Measurements from ENCODE around the gene C1orf74.
A peak's percentile ranks its signal among the peaks of the same experiment; 100 is the strongest.

The C1orf74 gene

DNA sequence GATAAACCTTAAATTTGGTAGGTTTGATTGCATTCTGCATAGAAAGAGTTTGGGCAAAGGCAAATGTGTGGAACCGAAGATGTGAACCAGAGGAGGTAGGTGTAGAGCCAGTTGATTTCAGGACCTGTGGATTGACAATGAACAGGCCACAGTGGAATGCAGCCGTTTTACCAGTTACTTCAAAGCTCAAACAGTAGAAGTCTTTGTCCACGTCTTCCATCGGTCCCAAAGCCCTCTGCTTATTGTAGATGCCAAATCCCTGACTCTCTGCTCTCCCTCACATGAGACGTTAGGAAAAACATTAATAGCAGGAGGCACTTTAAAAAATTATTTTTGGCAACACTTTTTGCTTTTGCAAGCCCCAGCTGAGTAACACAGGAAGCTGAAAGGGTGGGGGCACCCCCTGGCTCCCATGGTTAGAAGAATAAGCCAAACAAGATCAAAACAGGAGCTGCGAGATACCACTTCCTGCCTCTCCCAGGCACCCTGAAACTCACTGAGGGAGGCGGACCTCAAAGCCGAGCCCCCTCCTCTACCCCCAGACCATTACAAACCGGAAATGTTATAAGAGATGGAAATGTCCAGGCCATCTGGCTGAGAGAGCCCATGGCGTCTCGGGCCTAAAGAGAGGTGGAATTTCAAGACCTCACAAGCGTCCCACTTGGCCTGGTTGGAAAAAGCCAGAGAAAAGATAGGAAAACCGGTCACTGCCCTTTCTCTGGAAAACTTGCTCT, 15.0 kb downstream of the C1orf74 start:
- DNase-seq: peak; percentile 64

DNA sequence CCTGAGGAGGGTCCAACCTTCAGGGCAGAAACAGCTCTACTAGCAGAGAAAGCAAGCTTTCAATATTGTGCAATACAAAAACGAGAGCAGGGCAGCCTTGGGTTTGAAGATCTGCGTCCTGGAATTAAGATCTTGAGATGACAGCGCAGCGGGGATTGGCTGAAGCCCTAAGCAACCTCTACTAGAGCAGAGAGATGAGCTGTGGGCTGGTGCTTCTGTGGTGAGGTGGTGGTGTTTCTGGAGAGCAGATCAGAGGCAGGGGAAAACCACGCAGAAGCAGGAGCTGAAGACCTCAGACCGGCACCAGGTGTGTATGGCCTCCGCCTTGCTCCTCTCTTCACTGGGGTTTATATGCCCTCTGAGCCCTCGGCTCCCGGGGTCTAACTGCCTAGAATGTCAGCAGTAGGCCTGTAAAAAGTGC, 16.0 kb downstream of the C1orf74 start:
- DNase-seq: no peak

DNA sequence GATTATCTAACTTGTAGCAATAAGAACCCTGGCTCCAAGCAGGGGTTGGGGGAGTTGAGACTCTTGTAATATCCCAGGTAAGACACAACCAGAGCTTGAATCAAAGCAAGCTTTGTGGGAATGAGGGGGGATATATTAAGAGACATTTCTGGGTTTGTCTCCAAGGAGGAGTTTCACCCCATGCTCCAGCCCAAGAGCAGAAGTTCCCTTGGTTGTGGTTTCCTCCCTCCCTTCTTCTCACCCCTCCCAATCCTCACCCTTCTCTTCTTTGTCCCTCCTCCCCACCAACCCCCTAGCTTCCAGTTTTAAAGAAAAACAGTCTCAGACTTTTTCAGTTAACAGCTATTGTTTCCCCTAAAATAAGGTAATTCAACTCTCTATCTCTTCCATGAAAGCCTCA, 16.7 kb downstream of the C1orf74 start:
- no peak for DNase-seq

DNA sequence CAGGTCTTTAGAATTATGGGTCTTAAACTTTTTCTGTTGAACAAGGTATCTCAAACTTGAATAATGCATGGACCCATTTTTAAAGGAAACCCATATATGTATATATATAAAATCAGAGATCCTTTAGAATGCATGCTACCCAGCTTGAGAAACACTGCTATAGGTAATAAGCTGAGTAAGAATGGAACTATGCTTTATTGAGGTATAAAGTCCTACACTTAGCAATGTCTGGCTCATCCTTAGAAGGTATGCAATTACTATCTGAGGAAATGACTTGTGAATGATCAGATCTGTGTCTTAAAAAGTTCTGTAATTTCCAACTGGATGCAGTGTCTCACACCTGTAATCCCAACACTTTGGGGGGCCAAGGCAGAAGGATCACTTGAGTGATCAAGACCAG, 17.3 kb downstream of the C1orf74 start:
- no peak for DNase-seq

DNA sequence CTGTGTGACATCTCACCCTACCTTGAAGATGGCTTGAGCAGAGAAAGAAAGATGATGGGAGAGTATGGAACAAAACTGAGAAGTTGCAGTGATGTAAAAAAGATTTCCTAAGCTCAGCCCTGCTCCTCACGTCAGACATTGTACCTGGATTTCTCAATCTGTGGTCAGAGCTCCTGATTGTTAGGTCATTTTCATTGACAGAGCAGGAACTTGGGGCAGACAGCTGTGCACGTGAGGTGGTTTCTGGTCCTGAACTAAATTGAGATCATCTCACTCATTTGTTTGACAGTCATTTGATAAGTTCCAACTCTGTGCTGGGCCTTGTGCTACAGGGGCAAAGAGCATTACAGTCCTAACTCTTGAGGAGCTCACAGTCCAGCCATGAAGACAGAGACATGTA, 18.3 kb downstream of the C1orf74 start:
- no peak for DNase-seq

DNA sequence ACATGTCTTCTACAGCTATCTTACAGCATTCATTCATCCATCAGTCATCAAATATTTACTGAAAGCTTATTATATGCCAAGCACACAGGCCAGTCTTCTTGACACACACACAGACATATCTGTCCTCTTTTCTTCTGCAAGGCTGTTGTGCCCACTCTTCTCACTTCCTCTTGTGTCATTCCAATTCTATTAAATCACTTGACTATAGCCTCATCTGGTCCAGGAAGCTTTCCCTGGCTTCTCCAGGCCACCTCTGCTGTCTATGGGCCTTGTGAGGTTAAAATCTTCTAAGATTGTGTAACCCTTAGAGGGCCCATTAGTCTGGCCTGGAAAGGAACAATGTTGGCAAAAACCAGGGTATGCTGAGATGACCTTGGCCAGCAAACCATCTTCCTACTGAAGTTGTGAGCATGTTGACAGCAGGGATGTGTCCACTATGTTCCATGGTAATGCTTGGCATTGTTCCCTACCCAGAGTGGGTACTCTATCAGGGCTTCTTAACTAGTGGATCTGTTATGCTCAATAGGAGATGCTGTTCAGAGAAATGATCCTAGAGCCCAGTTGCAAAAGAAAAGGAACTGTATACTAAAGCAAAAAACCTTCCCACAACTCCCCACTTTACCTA, 23.2 kb downstream of the C1orf74 start:
- DNase-seq: no peak

DNA sequence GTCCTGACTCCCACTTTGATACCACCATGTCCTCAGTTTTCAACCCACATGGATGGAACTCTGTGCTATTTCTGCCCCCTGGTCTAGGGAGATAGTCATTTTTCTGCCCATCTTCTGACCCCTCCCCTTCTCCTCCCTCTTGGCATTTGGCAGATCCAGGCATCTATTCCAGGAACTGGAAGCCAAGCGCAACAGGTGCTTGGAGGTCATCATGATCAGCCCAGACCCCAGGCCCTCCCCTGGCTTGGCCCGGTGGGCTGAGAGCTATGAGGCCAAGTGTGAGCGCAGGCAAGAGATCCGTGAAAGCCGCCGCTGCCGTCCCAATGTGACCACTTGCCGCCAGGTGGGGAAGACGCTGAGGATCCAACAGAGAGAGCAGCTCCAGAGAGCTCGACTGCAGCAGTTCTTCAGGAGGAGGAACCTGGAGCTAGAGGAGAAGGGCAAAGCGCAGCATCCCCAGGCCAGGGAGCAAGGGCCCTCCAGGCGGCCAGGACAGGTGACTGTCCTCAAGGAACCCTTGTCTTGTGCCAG, 24.5 kb downstream of the C1orf74 start:
- DNase-seq: no peak

DNA sequence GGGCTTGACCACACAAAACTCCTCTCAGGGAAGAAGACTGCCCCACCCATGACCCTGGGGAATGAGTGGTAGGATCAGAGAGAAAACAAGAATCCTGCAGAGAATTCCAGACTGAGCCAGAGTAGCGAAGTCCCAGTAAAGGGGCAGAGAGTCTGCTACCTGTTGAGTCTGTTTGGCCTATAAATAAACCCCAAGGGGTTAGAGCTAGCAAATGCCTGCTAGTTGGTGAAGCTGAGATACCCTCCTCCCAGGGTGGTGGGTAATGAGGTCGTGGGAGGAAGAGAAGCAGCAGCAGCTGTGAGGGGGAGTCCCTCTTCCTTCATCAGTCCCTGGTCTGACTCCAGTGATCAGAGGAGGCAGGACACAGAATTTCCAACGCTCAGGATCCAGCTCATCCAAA, 26.0 kb downstream of the C1orf74 start:
- no peak for DNase-seq

DNA sequence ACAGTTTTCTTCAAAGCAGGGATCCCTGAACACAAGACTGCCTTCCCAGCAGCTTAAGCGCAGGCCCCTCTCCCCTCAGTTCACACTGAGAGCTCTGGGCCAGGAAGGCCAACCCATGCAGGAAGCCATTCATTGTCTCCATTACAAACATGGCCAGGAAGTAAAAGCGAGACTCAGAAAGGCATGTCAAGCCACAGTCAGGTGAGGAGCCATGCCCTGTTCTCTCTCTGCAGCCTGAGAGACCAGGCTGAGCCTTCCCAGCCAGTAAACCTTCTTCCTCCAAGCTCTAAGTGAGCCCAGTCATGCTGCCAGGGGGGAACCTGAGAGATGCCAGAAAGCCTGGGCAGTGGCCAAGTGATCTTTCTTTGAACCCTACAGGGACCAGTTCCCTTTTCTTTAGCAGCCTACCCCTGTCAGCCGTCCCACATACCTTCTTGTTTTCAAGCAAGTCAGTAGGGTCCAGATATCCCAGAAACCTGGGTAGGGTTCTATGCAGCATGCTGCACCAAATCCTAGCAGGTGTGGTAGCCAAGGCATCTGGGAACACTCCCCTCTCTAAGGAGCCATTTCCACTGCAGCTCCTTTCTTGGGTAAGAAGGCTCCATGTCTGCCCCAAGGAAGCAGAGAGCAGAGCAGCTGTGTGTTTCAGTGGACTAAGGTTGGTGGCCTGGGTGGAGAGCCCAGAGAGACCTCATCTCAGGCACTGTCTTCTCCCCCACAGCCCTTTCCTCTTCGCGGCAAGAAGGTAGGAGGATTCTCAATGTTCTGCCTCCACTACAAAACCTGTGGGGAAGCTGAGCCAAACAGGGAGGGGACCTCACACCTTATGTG, 27.5 kb downstream of the C1orf74 start:
- peak; percentile 94 for DNase-seq

DNA sequence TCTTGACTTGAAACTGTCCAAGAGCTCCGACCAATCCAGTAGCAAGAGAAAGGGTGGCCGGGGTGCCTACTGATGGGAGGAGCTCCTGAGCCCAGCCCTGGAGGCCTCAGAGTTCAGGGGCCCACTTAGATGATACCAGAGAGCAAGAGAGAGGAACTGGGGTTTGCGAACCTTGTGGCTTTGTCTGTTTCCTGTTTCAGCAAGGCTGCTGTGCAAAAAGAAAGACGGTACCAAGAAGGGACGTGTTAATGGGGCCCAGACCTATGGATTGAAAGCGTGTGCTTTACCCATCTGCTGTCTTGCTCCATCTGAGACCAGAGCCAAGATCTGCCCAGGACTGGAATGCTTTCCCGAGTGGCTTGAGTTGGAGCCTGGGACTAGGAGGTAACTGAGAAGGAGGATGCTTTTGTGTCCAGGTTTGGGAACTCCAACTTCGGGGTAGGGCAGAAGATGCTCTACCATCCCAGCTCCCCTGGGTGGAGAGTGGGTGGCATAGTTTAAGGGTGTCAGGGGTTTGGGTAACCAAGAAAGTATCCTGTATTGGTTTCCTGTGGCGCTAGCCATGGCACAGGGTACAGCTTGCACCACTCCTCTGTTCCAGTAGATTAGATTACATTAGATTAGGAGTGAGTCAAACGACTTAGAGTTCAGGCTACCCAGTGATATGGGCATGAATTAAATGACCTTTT, 28.3 kb downstream of the C1orf74 start, which contains the start of gene TRAF3IP3:
Gene TRAF3IP3, plus strand, starts transcription at position 128 of the 689 bp plus-strand sequence. CDS start 3,987 bp downstream, outside the sequence.
- peak; percentile 91 for DNase-seq

DNA sequence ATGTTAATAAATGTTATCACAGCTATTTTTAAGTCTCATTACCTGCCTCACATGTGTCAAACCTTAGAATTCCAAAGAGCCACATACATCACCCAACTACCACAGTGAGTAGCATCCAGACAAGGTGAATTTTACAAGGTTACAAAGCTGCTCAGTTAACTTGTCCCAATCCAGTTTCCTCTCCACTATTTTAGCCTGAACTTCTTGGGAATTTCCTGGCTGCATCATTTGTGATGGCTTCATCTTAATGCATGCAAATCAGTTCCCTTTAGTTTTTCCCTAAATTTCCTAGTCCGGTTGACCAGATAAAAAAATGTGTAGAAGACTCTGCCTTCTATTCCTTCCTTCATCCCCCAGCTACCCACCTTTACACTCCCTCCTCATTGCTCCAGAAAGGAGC, 29.1 kb downstream of the C1orf74 start:
- DNase-seq: no peak

DNA sequence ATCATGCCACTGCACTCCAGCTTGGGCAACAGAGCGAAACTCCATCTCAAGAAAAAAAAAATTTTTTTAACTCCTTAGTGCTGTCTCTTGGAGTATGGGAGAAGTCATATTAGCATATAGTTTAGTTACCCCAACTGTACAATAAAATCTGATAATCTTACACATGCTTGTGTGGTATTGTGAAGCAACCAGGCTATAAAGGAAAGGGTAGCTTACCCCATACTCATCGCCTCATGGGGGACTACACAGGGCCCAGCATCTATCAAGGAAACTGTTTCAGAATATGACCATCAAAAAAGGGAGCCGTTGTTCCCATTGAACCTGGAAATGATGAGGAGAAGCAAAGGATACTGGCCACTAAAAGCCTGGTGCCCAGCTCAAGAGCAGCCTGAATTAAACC, 31.5 kb downstream of the C1orf74 start:
- no peak for DNase-seq

DNA sequence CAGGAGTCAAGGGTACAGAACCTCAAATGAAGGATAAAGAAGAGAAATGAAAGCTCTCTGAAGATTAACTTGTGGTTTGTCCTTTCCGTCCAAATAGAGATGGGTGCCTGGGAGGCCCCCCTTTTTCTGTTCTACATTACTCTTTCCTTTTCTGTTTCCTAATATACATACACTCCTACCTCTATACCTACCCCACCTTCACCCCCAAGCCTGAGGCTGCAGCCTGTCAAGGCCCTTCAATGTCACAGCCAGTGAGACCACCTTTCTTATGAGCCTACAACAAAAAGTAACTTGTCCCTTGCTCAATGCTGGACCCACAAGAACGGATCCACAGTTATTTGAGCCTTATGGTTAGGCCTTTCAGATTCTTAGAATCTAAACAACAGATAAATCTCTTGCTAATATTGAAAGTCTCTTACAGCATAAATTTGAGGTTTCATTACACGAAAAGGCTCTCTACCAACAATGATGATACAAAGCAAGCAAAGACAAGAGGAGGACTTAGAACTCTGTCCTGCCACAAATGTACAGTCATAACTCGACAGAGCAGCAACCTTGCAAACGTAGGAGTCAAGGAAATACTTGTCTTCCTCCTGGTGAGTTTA, 32.6 kb downstream of the C1orf74 start:
- DNase-seq: no peak

DNA sequence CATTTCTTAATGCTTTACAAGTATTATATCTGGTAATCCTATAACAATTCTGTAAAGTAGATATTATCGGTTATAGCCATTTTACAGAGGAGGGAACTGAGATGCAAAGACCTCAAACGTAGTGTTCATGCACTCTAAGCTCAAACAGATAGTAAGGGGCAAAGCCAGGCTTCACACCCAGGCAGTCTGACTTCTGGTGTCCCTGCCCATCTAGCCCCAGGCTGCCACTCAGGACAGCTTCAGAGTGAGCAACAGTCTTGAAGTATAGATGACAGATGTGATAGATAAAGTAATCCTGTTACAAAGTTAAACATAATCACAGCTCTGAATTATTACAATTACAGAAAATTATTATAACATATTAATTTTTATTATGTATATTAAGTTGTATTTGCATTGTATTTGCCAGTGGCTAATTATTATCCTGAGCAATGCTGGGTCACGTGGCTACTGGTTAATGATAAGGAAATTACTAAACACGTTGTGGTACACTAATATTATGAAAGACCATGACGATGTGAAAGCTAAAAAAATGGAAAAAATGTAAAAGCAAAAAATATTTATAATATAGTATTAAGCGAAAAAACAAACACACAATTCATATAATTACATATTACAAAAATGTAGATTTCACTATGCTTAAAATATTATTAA, 34.6 kb downstream of the C1orf74 start:
- no peak for DNase-seq

DNA sequence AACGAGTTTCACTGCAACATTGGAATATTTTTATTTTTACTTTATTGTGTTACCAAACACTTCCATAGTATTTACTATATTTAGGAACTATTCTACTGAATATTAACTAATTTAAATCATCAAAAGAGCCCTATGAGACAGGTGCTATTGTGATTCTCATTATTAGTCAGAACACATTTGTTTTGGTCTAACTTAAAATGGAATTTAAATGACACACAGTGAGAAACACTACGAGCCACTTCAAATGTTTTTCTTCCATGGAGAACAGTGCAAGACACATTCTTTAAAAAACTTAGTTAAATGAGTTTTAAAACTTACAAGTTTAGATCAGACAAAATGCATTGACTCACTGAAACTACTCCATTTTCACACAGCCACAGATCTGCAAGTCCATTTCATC, 35.2 kb downstream of the C1orf74 start:
- no peak for DNase-seq

DNA sequence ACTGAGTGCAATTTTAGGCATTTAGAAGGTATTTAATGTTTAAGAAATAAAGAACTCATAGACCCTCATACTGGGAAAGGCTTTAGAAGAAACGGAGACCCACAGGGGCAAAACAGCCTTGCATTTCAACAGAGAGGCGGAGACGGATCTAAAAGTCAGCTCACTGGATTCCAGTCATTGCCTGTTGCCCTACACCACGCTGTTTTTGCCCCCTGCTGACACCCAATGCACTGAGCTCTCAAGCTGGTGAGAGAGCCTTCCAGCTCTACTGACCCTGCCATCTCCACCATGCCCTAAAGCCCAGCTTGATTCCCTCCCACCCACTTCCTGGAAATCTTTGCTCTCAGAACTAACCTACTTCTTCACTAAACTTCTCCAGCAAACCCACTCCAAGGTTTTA, 35.7 kb downstream of the C1orf74 start:
- no peak for DNase-seq

DNA sequence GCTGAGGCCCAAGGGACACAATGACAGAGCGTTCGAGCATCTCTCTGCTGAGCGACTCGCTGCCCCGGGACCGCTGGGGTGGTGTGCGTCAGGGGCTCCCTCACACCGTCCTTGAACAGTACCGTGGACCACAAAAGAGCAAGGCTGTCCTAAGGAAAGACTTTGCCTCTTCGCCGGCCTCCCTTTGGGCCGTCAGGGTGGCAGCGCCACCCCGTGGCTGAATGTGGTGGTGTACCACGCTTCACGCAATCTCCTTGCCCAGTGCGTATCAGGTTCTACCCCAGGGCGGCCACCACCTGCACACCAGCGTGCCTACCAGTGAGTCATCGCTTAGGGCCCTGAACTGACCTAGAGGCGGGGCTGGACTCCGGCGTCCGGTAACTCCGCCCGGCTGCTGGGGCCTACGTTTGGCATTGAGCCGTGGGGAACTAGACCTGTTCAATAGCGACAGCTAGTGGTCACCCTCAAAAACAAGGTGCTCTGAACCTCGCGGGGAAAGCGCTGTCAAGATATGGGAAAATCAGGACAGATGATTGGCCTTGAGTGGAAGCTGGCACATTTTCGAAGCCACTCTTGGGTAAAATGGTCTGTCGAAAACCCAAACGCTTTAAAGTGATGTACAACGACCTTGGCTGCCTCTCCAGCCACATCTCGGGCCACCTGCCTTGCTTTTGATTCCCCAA, 36.6 kb downstream of the C1orf74 start:
- DNase-seq: peak; percentile 98

DNA sequence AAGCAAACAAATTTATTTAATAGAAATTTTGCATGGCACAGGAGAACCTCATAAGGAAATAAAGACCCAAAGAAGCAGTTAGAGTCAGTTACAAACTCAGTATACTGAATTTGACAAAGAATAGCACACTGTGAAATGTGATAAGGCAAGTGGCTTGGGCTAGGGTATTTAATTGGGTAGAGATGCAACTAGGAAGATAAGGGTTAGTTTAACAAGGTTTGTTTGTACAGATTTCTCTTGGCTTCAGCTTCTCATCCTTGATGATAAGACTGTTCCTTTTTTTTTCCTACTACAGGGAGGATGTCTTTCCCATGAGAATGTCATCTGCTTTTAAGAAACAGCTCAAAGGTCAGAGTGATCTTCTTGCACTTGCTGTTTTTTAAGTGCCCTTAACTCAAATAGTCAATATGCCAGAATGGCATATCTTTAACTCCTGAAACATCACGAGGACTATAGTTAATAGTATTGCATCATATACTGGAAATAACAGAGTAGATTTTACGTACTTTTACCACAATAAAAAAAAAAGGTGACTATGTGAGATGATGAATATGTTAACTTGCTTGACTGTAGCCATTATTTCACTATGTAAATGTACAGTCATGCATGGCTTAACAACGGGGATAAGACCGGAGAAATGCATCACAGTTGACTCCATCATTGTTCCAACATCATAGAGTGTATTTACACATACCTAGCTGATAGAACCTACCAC, 37.8 kb downstream of the C1orf74 start:
- DNase-seq: no peak

DNA sequence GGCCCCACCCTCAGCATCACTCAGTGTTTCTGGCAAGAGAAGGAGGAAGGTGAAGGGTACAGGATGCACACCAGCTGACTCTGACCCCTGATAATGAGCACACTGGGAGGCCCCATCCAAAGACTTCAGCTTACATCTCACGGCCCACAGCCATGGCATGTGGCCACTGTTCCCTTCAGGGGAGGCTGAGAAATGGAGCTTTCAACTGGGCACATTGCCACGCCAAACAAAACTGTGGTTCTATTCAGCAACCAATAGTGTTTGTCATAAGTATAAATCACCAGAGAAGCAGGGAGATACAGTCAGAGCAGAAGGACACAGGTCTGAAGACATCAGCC, 41.2 kb downstream of the C1orf74 start:
- peak; percentile 30 for DNase-seq

DNA sequence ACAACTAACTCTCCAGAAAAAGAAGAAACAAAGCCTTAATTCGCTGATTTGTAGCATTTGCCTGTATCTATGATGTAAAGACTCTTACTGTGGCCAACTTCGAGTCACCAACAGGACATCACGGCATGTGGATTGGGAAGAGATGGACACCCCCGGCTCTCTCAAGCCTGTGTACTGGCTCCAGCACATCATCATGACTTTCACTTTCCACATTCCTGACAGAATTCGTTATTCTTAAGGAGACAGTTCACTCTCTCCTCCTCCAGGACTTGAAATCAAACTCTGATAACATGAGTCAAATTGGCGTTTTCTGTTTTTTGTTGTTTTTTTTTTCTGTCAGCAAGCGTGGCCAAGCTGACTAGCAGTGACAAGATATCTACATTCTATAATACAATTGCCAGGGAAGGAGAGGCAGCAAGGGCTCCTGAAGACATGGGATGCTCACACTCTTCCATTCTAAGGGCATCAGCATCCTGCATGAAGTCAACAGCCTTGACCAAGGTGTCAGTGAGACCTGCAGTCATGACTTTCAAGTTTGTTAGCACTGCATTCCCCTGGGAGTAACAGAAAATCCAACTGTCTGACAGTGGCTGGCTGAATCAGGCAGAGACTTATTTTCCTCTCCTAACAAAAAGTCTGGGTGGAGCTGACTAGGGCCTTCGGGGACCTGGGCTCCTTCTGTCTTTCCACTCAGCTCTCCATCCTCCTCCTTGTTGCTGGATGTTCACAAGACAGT, 41.8 kb downstream of the C1orf74 start:
- DNase-seq: no peak
